H9 (cell line): ENCODE measurements around the gene OGFOD3. TPM values are rescaled to one million over a fixed set of nuclear protein-coding genes. Genes with fewer than 3 reads are reported as not detected.

Source experiments
- DNase-seq: peaks from one replicate; pipeline ENCODE4 v3.0.0-alpha.2; 2017
- H2AFZ ChIP-seq: one replicate; pipeline ENCODE4 v1.6.1; 2013; ENCODE audit warnings: mild to moderate bottlenecking, low read length, control low read depth, moderate library complexity
- H2AK5ac ChIP-seq: 2 replicates; pipeline ENCODE4 v1.6.1; 2013; ENCODE audit warnings: low read length, control low read depth, mixed read lengths; ENCODE audit not compliant: insufficient read length
- H2BK120ac ChIP-seq: one replicate; pipeline ENCODE4 v1.6.1; 2013; ENCODE audit warnings: low read depth, mild to moderate bottlenecking, low read length, control low read depth, inconsistent platforms; ENCODE audit not compliant: poor library complexity, severe bottlenecking
- H2BK12ac ChIP-seq: 2 replicates; pipeline ENCODE4 v1.6.1; 2013; ENCODE audit warnings: low read length, control low read depth, mixed read lengths, low read depth; ENCODE audit not compliant: insufficient read length
- H2BK15ac ChIP-seq: 2 replicates; pipeline ENCODE4 v1.6.1; 2013; ENCODE audit warnings: low read depth, low read length, control low read depth
- H2BK20ac ChIP-seq: one replicate; pipeline ENCODE4 v1.6.1; 2013; ENCODE audit warnings: low read depth, mild to moderate bottlenecking, low read length, control low read depth, inconsistent platforms; ENCODE audit not compliant: poor library complexity, severe bottlenecking
- H2BK5ac ChIP-seq: 2 replicates; pipeline ENCODE4 v1.6.1; 2013; ENCODE audit warnings: low read length, control low read depth, mixed read lengths; ENCODE audit not compliant: insufficient read length
- H3K14ac ChIP-seq: 2 replicates; pipeline ENCODE4 v1.6.1; 2013; ENCODE audit warnings: low read length, control low read depth; ENCODE audit not compliant: insufficient read depth
- H3K18ac ChIP-seq: 2 replicates; pipeline ENCODE4 v1.6.1; 2013; ENCODE audit warnings: low read depth, mild to moderate bottlenecking, mixed read lengths, low read length, control low read depth; ENCODE audit not compliant: insufficient read length
- H3K23ac ChIP-seq: 2 replicates; pipeline ENCODE4 v1.6.1; 2013; ENCODE audit warnings: low read length, control low read depth, mixed read lengths, low read depth; ENCODE audit not compliant: insufficient read length
- H3K23me2 ChIP-seq: 2 replicates; pipeline ENCODE4 v1.6.1; 2013; ENCODE audit warnings: low read depth, mild to moderate bottlenecking, mixed read lengths, low read length, control low read depth; ENCODE audit not compliant: insufficient read length, poor library complexity, severe bottlenecking
- H3K27ac ChIP-seq: 2 replicates; pipeline ENCODE4 v1.5.1; 2013; ENCODE audit warnings: low read length, control low read depth, mixed read lengths, low read depth; ENCODE audit not compliant: insufficient read length
- H3K27me3 ChIP-seq: 2 replicates; pipeline ENCODE4 v1.6.1; 2013; ENCODE audit warnings: low read length, control low read depth, inconsistent platforms; ENCODE audit not compliant: insufficient read depth
- H3K4ac ChIP-seq: 2 replicates; pipeline ENCODE4 v1.6.1; 2013; ENCODE audit warnings: low read depth, mild to moderate bottlenecking, control low read depth, inconsistent platforms, low read length, moderate library complexity
- H3K4me1 ChIP-seq: 2 replicates; pipeline ENCODE4 v1.6.1; 2013; ENCODE audit warnings: low read length, control low read depth, inconsistent platforms; ENCODE audit not compliant: insufficient read depth
- H3K4me2 ChIP-seq: 2 replicates; pipeline ENCODE4 v1.6.1; 2013; ENCODE audit warnings: low read length, control low read depth, mixed read lengths; ENCODE audit not compliant: insufficient read length, insufficient read depth
- H3K56ac ChIP-seq: 2 replicates; pipeline ENCODE4 v1.6.1; 2013; ENCODE audit warnings: low read depth, mild to moderate bottlenecking, mixed read lengths, low read length, control low read depth; ENCODE audit not compliant: insufficient read length
- H3K79me1 ChIP-seq: 2 replicates; pipeline ENCODE4 v1.6.1; 2013; ENCODE audit warnings: low read depth, mild to moderate bottlenecking, moderate library complexity, low read length, control low read depth, inconsistent platforms; ENCODE audit not compliant: insufficient read depth, poor library complexity, severe bottlenecking
- H3K79me2 ChIP-seq: 2 replicates; pipeline ENCODE4 v1.6.1; 2013; ENCODE audit warnings: low read length, control low read depth, inconsistent platforms; ENCODE audit not compliant: insufficient read depth
- H3K9ac ChIP-seq: 2 replicates; pipeline ENCODE4 v1.6.1; 2013; ENCODE audit warnings: low read length, control low read depth, mixed read lengths; ENCODE audit not compliant: insufficient read length; ENCODE audit errors: extremely low read depth
- H3K9me3 ChIP-seq: one replicate; pipeline ENCODE4 v1.6.1; 2013; ENCODE audit warnings: low read depth, low read length, inconsistent platforms; ENCODE audit not compliant: control insufficient read depth
- H3T11ph ChIP-seq: one replicate; pipeline ENCODE4 v1.6.1; 2013; ENCODE audit warnings: mild to moderate bottlenecking, low read length, control low read depth, inconsistent platforms
- H4K20me1 ChIP-seq: one replicate; pipeline ENCODE4 v1.6.1; 2013; ENCODE audit not compliant: control insufficient read depth, insufficient read length, insufficient read depth
- H4K5ac ChIP-seq: 2 replicates; pipeline ENCODE4 v1.6.1; 2013; ENCODE audit warnings: low read depth, mild to moderate bottlenecking, mixed read lengths, low read length, control low read depth; ENCODE audit not compliant: insufficient read length
- H4K8ac ChIP-seq: replicated peaks from 2 replicates; pipeline ENCODE4 v1.6.1; 2013; ENCODE audit warnings: low read length, control low read depth, mixed read lengths, low read depth; ENCODE audit not compliant: insufficient read length
- H4K91ac ChIP-seq: 2 replicates; pipeline ENCODE4 v1.6.1; 2013; ENCODE audit warnings: low read depth, mild to moderate bottlenecking, moderate library complexity, mixed read lengths, low read length, control low read depth; ENCODE audit not compliant: insufficient read length
- H3K27ac Mint-ChIP-seq, 3 experiments: 2 replicates in 2 of 3; 3 replicates in 1 of 3; pipeline ENCODE4 v1.8.0; 2020 to 2021; ENCODE audit warnings: mixed read lengths in 3 of 3, mild to moderate bottlenecking in 1 of 3, moderate library complexity in 1 of 3
- H3K27me3 Mint-ChIP-seq: 2 replicates; pipeline ENCODE4 v1.8.0; 2021; ENCODE audit warnings: low read depth, mild to moderate bottlenecking, moderate library complexity, mixed read lengths
- H3K36me3 Mint-ChIP-seq, 3 experiments: 2 replicates in 2 of 3; 3 replicates in 1 of 3; pipeline ENCODE4 v1.8.0; 2020 to 2021; ENCODE audit warnings: low read depth in 3 of 3, mixed read lengths in 3 of 3; ENCODE audit not compliant: insufficient read depth in 1 of 3
- H3K4me1 Mint-ChIP-seq, 2 experiments: 2 replicates each; pipeline ENCODE4 v1.8.0; 2020; ENCODE audit warnings: mixed read lengths in 2 of 2
- H3K4me3 Mint-ChIP-seq, 2 experiments: 2 replicates in 1 of 2; 3 replicates in 1 of 2; pipeline ENCODE4 v1.8.0; 2020 to 2021; ENCODE audit warnings: mild to moderate bottlenecking in 2 of 2, mixed read lengths in 2 of 2, moderate library complexity in 1 of 2
- H3K9me3 Mint-ChIP-seq, 2 experiments: 2 replicates in 1 of 2; 3 replicates in 1 of 2; pipeline ENCODE4 v1.8.0; 2020; ENCODE audit warnings: mild to moderate bottlenecking in 2 of 2, mixed read lengths in 2 of 2, moderate library complexity in 1 of 2
- WGBS: extraction: QIAGEN DNeasy Blood & Tissue Kit; methylation state at CpG from one replicate; pipeline ENCODE4 v1.1.7; 2013; ENCODE audit warnings: missing lambda C conversion rate, low lambda C conversion rate, mixed read lengths; ENCODE audit not compliant: insufficient read length; ENCODE audit errors: extremely low coverage; 5-methylcytosine and 5-hydroxymethylcytosine counted together
- total RNA-seq: library from RNA; stranded (reverse); gene quantifications from 2 replicates; pipeline ENCODE4 v1.2.1, GENCODE V29; 2021
- TF ChIP-seq, protein P1 (sequence below): fragments of 200-600 bp; sonication (generic); conservative IDR thresholded peaks from 3 replicates; pipeline ENCODE4 v1.8.0; 2021; ENCODE audit warnings: antibody characterized with exemption, mild to moderate bottlenecking

OGFOD3 gene
- total RNA-seq, 1 experiment from 2014 or later: 27.8 TPM

DNA sequence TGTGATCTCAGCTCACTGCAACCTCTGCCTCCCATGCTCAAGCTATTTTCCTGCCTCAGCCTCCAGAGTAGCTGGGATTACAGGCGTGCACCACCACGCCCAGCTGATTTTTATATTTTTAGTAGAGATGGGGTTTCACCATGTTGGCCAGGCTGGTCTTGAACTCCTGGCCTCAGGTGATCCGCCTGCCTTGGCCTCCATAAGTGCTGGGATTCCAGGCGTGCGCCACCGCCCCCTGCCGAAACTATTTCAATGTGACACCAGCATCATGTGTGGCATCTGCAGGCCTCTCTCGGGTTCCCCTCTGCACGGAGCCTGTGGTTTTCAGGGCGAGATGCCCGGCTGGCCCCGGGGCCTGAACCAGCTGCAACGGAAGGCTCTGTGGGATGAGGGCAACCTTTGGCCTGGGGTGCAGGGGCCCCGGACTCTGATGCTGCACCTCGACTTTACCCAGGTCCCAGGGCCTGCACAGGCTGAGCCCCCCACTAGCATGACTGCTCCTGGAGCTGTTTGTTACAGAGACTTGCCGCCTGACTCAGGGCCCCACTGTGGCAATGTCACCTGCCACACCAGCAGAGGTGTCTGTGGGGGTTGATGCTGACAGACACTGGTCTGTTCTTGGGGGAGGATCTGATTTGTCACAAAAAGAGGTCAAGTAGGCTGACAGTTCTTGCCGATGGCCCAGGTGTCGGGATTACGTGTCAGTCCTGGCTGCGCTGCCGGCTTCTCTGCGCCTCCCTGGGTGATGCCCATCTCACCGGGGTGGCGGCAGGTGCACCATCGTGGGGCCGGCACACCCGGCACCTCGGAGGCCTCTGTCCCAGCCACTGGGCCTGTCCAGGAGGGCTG is 68.0 kb downstream of the OGFOD3 start:
- Histone ChIP-seq H2AFZ (no peak overlapping the region), H3K18ac (no peak overlapping the region)
- no peaks in the 10 kb centered on the region for H3K9me3 Mint-ChIP-seq

More for the DNA sequence above, 68.0 kb downstream of the OGFOD3 start:
- DNase-seq: no peak
- Mint-ChIP-seq H3K36me3 (no peaks in the 10 kb centered on the region), H3K4me1 (peaks cover 4 to 10% of the 10 kb centered on the region in 2 experiments; a peak in 3 of 4 replicates), H3K27ac (peak overlapping the region in 1 of 3 experiments; percentile 55; a peak in 1 of 7 replicates), H3K4me3 (no peak overlapping the region), H3K27me3 (peaks cover 11% of the 10 kb centered on the region)
- H2BK12ac ChIP-seq: no peak overlapping the region
- H4K20me1 ChIP-seq: no peaks in the 10 kb centered on the region
- no peak overlapping the region for H3T11ph ChIP-seq
- no peak overlapping the region for H3K56ac ChIP-seq
- no peak overlapping the region for H2BK20ac ChIP-seq
- H3K79me2 ChIP-seq: no peaks in the 10 kb centered on the region
- no peak overlapping the region for H3K27ac ChIP-seq
- no peaks in the 10 kb centered on the region for H3K79me1 ChIP-seq
- H3K23me2 ChIP-seq: no peaks in the 10 kb centered on the region
- H4K91ac ChIP-seq: no peak overlapping the region
- no peaks in the 10 kb centered on the region for H3K4me1 ChIP-seq
- H3K27me3 ChIP-seq: no peaks in the 10 kb centered on the region
- no peak overlapping the region for H2BK120ac ChIP-seq
- no peak overlapping the region for H2AK5ac ChIP-seq
- no peak overlapping the region for H2BK5ac ChIP-seq
- TF ChIP-seq, protein P1, sequence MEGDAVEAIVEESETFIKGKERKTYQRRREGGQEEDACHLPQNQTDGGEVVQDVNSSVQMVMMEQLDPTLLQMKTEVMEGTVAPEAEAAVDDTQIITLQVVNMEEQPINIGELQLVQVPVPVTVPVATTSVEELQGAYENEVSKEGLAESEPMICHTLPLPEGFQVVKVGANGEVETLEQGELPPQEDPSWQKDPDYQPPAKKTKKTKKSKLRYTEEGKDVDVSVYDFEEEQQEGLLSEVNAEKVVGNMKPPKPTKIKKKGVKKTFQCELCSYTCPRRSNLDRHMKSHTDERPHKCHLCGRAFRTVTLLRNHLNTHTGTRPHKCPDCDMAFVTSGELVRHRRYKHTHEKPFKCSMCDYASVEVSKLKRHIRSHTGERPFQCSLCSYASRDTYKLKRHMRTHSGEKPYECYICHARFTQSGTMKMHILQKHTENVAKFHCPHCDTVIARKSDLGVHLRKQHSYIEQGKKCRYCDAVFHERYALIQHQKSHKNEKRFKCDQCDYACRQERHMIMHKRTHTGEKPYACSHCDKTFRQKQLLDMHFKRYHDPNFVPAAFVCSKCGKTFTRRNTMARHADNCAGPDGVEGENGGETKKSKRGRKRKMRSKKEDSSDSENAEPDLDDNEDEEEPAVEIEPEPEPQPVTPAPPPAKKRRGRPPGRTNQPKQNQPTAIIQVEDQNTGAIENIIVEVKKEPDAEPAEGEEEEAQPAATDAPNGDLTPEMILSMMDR: peak; percentile 32; the same call in 2 of the 3 replicates
- H3K4me2 ChIP-seq: no peak overlapping the region
- H2BK15ac ChIP-seq: no peak overlapping the region
- H3K9ac ChIP-seq: no peak overlapping the region
- H3K9me3 ChIP-seq: no peaks in the 10 kb centered on the region
- H4K5ac ChIP-seq: no peak overlapping the region
- WGBS: no CpG with 5 or more reads among the region's 28 CpGs
- no peak overlapping the region for H3K4ac ChIP-seq
- no peak overlapping the region for H4K8ac ChIP-seq
- no peak overlapping the region for H3K23ac ChIP-seq
- no peak overlapping the region for H3K14ac ChIP-seq
